ENCODE data around the gene HIGD1C. TPM values are rescaled to one million over a fixed set of nuclear protein-coding genes. Genes with fewer than 3 reads are reported as not detected.

Gene HIGD1C
- total RNA-seq, 1 donor from 2014 or later, result not detected

- Mint-ChIP-seq H3K4me1 (ENCODE audit: unreplicated experiment) (peaks cover 11% of the 10 kb centered on the region), H3K36me3 (ENCODE audit: unreplicated experiment) (peaks cover 3% of the 10 kb centered on the region), H3K9me3 (ENCODE audit: unreplicated experiment) (no peaks in the 10 kb centered on the region), H3K4me3 (ENCODE audit: unreplicated experiment) (no peak overlapping the region), H3K27ac (ENCODE audit: unreplicated experiment) (no peak overlapping the region), H3K27me3 (ENCODE audit: unreplicated experiment) (no peaks in the 10 kb centered on the region)
- no peak for DNase-seq (ENCODE audit: extremely low spot score, unreplicated experiment)
- TF ChIP-seq CTCF (IDR thresholded peaks at IDR 0.05), result no peak
Observed at GRCh38 chr12:50964432-50964831, 12.1 kb downstream of the HIGD1C start.

- no peak overlapping the region for H3K4me3 Mint-ChIP-seq (ENCODE audit: unreplicated experiment)
- no peak overlapping the region for H3K27ac Mint-ChIP-seq (ENCODE audit: unreplicated experiment)
- H3K36me3 Mint-ChIP-seq (ENCODE audit: unreplicated experiment), result peaks cover 25% of the 10 kb centered on the region
- no peak for TF ChIP-seq CTCF (IDR thresholded peaks at IDR 0.05)
- no peaks in the 10 kb centered on the region for H3K27me3 Mint-ChIP-seq (ENCODE audit: unreplicated experiment)
- peaks cover 7% of the 10 kb centered on the region for H3K9me3 Mint-ChIP-seq (ENCODE audit: unreplicated experiment)
- H3K4me1 Mint-ChIP-seq (ENCODE audit: unreplicated experiment), result no peaks in the 10 kb centered on the region
- no peak for DNase-seq (ENCODE audit: extremely low spot score, unreplicated experiment)
Observed at GRCh38 chr12:50971946-50972345, 19.6 kb downstream of the HIGD1C start.

- peaks cover 3% of the 10 kb centered on the region for H3K4me1 Mint-ChIP-seq (ENCODE audit: unreplicated experiment)
- no peak for DNase-seq (ENCODE audit: extremely low spot score, unreplicated experiment)
- no peak overlapping the region for H3K27ac Mint-ChIP-seq (ENCODE audit: unreplicated experiment)
- H3K4me3 Mint-ChIP-seq (ENCODE audit: unreplicated experiment), result no peak overlapping the region
- peaks cover 10% of the 10 kb centered on the region for H3K36me3 Mint-ChIP-seq (ENCODE audit: unreplicated experiment)
- no peaks in the 10 kb centered on the region for H3K9me3 Mint-ChIP-seq (ENCODE audit: unreplicated experiment)
- TF ChIP-seq CTCF (IDR thresholded peaks at IDR 0.05), result no peak
- no peaks in the 10 kb centered on the region for H3K27me3 Mint-ChIP-seq (ENCODE audit: unreplicated experiment)
Observed at GRCh38 chr12:50979369-50980052, 27.2 kb downstream of the HIGD1C start.

GRCh38 chr12:50980545-50980944, 28.2 kb downstream of the HIGD1C start:
- DNase-seq (ENCODE audit: extremely low spot score, unreplicated experiment), result no peak
- H3K9me3 Mint-ChIP-seq (ENCODE audit: unreplicated experiment), result no peaks in the 10 kb centered on the region
- H3K27me3 Mint-ChIP-seq (ENCODE audit: unreplicated experiment), result no peaks in the 10 kb centered on the region

More at GRCh38 chr12:50980545-50980944, 28.2 kb downstream of the HIGD1C start:
- no peak overlapping the region for H3K4me3 Mint-ChIP-seq (ENCODE audit: unreplicated experiment)
- H3K36me3 Mint-ChIP-seq (ENCODE audit: unreplicated experiment), result peaks cover 9% of the 10 kb centered on the region
- no peak for TF ChIP-seq CTCF (IDR thresholded peaks at IDR 0.05)
- H3K27ac Mint-ChIP-seq (ENCODE audit: unreplicated experiment), result no peak overlapping the region
- H3K4me1 Mint-ChIP-seq (ENCODE audit: unreplicated experiment), result peaks cover 14% of the 10 kb centered on the region
